Retina (tissue), 1 donor: ENCODE data around the gene WWC1.

Experiments
- DNase-seq: peaks from one replicate; pipeline ENCODE4 v3.0.0-alpha.2; 2016

The WWC1 gene

GRCh38 chr5:168451565-168451964 is 160.1 kb downstream of the WWC1 start:
- no peak for DNase-seq

GRCh38 chr5:168455201-168455600 is 163.8 kb downstream of the WWC1 start:
- no peak for DNase-seq

GRCh38 chr5:168457542-168457941 is 166.1 kb downstream of the WWC1 start:
- DNase-seq = no peak

GRCh38 chr5:168460606-168461005 is 169.2 kb downstream of the WWC1 start:
- DNase-seq = no peak

GRCh38 chr5:168463081-168463480 is 171.6 kb downstream of the WWC1 start:
- DNase-seq = no peak

GRCh38 chr5:168464214-168464613 is 172.8 kb downstream of the WWC1 start:
- DNase-seq = no peak

GRCh38 chr5:168464641-168465040 is 173.2 kb downstream of the WWC1 start:
- no peak for DNase-seq

- peak; percentile 60 for DNase-seq
Observed at GRCh38 chr5:168467755-168468330, 176.4 kb downstream of the WWC1 start.

- no peak for DNase-seq
Observed at GRCh38 chr5:168468836-168469235, 177.4 kb downstream of the WWC1 start.

GRCh38 chr5:168469816-168470215 is 178.4 kb downstream of the WWC1 start:
- DNase-seq = no peak

GRCh38 chr5:168471785-168472184 is 180.3 kb downstream of the WWC1 start:
- no peak for DNase-seq

- no peak for DNase-seq
Observed at GRCh38 chr5:168472329-168472728, 180.9 kb downstream of the WWC1 start.

- DNase-seq = no peak
Observed at GRCh38 chr5:168474319-168474718, 182.9 kb downstream of the WWC1 start.

GRCh38 chr5:168477060-168477459 is 185.6 kb downstream of the WWC1 start:
- DNase-seq = no peak

GRCh38 chr5:168479166-168479565 is 187.7 kb downstream of the WWC1 start:
- no peak for DNase-seq

GRCh38 chr5:168480601-168481000 is 189.2 kb downstream of the WWC1 start:
- no peak for DNase-seq

- no peak for DNase-seq
Observed at GRCh38 chr5:168481330-168481788, 189.9 kb downstream of the WWC1 start.

- no peak for DNase-seq
Observed at GRCh38 chr5:168482361-168482760, 190.9 kb downstream of the WWC1 start.

- peak; percentile 96 for DNase-seq
Observed at GRCh38 chr5:168486136-168486879, 194.9 kb downstream of the WWC1 start, which contains the start of gene RARS1. RARS1 (plus strand) TSS chr5:168486471; CDS start chr5:168486499, 28 bp downstream.

- no peak for DNase-seq
Observed at GRCh38 chr5:168489059-168489458, 197.6 kb downstream of the WWC1 start.

- DNase-seq = no peak
Observed at GRCh38 chr5:168494057-168494555, 202.7 kb downstream of the WWC1 start.

- no peak for DNase-seq
Observed at GRCh38 chr5:168502563-168503237, 211.3 kb downstream of the WWC1 start.

GRCh38 chr5:168513861-168514428 is 222.5 kb downstream of the WWC1 start:
- DNase-seq = no peak
